GM19452 (cell line): ENCODE measurements around the gene KIF3A.
"Not testable (repeated sequence)": the region's sequence is repeated elsewhere in the genome, so short reads cannot be mapped to it uniquely, and the experiment has no call there.

Experiments
- ATAC-seq: cut with Tn5 transposase; IDR thresholded peaks from one replicate; pipeline ENCODE4 v1.9.1; 2021; ENCODE audit not compliant: unreplicated experiment

KIF3A gene

DNA sequence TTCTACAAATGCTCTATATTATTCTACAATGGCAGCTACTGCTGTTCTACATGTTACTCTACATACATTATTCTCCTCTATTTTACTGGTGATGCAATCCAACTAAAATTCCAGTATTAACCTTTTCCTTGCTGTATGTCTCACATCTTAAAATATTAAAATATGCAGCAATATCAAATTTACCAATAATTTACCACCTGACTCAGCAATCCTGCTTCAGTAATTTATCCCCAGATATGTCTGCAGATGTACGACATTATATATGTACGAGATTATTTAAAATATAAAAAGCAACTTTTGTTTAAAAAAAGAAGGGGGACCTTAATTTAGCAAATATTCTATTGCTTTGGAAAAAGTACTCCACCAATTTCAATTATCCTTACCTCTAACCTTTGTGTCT, 11.6 kb downstream of the KIF3A start:
- ATAC-seq, result no peak

- no peak for ATAC-seq
Measured at GRCh38 chr5:132718544-132719312, 18.6 kb downstream of the KIF3A start.

- no peak for ATAC-seq
Measured at GRCh38 chr5:132714456-132715307, 22.7 kb downstream of the KIF3A start.

DNA sequence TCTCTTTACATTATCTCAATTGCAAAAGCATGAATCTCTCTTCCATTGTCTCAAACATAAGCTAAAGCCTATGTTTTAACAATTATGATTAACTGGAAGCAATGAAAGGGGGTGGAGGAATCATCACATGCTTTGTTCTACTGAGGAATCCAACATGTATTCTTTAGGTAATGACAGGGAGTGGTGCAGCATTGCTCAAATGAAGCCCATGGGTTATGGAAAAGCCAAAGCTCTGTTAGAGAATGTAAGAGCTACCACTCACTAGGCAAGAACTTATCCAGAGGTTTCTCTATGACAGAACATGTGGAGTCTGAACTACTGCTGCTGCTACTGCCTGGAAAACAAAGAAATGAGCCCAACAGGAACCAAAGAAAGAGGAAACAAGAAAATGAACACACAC, 28.7 kb downstream of the KIF3A start:
- ATAC-seq, result no peak

GRCh38 chr5:132704875-132705274, 32.5 kb downstream of the KIF3A start:
- ATAC-seq, result no peak

DNA sequence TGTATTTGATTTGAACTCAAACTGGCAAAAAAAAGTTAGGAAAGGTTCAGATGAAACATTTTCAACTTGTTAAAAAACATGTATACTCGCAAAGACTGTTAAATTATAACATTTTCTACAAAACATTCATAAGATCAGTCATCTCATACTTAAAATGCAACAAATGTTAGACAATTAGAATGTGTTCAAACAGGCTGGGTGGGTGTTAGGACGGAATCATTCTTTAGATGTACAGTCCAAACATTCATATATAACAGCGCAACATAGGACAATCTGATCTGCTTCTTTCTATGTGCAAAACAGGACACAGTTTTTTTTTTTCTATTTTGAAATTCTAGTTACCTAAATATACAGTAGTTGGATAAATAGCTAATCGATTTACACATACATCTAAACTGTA, 41.4 kb downstream of the KIF3A start:
- ATAC-seq, result no peak

GRCh38 chr5:132692632-132692967, 44.7 kb downstream of the KIF3A start:
- ATAC-seq, result no peak

DNA sequence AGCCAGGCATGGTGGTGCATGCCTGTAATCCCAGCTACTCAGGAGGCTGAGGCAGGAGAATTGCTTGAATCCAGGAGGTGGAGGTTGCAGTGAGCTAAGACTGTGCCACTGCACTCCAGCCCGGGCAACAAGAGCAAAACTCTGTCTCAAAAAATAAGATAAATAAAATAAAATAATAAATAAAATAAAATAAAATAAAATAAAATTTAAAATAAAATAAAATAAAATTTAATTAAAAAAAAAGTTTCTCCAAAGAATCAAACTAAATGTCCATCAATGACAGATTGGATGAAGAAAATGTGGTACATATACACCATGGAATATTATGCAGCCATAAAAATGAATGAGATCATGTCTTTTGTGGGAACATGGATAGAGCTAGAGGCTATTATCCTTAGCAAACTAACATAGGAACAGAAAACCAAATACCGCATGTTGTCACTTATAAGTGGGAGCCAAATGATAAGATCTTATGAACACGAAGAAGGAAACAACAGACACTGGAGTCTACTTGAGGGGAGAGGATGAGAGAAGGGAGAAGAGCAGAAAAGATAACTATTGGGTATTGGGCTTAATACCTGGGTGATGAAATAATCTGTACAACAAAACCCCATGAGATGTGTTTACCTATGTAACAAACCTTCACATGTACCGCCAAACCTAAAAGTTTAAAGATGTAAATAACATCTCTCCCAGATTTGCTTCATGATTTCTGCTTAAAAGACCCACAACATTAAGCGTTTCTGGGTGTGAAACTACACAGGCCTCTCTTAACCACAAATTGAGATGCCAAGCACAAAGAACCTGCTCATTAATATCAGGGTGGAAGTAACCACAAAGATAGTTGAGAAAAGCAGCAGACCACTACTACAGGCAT, 45.4 kb downstream of the KIF3A start:
- not testable (repeated sequence) for ATAC-seq

- no peak for ATAC-seq
Measured at GRCh38 chr5:132690156-132690555, 47.2 kb downstream of the KIF3A start.

DNA sequence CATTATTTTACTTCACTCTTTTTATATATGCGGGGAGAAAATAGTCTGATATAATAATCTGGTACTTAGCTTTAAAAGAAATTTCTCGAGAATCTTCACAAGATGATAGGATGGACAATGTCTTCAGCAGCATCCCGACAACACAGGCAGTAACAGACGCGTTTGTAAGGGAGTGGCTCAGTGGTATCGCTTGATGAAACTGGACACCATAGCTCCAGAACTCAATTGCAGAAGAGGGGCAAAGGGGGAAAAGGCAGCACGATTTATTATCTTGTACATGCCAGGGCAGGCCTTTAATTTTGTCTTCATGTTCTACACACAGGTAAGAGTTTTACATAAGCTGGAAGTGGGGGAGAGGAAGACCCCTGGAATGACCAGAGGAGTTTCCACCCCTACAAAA, 47.8 kb downstream of the KIF3A start:
- no peak for ATAC-seq

DNA sequence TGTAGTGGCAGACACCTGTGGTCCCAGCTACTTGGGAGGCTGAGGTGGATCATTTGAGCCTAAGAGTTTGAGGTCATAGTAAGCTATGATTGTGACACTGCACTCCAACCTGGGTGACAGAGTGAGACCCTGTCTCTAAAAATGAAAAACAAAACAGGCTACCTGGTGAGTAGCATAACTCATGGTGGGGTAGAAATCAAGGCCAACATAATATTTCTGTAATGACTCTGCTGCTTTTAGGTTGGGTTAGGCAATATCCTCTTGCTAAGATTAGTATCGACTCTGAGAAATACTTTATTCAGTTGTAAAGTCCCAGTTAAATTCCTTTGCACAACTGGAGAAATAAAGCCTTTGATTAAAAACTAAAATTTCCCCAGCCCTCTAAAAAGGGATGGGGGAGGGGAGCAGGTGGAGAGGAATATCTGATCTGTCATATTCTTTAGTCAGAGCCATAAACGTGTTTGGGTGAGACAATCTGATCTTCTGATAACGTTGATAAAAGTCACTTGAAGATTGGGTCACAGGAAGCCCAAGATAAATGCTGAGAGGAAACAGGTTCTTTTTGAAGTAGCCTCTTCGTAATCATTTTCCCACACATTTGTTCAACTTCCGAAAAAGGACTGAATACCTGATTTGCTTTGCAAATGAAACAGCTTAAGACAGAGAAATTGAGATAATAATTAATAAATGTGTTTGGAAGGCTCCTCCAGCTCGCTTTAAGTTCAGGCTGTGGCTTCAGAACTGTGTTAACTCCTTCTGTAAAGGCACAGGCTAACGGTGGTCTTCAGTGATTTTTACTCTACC, 48.6 kb downstream of the KIF3A start:
- no peak for ATAC-seq

- no peak for ATAC-seq
Measured at GRCh38 chr5:132687995-132688394, 49.4 kb downstream of the KIF3A start.

DNA sequence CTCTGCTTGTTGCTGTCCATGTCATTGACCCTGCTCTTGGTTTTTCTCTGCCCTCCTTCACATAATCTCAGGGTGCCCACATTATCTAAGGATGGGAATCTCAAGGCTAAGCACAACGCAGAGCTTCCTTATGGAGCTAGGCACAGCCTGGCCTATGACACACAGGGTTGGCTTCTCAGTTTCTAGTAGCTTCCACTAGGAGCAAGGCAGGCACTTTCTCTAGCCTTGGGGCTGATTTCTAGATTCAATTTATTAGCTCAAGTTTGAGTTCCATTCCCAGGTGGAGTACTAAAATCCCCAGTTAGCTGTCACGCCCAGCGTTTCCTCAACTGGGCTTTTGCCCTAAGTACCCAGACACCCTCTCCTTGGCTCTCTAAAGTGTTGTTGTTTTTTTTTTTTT, 51.2 kb downstream of the KIF3A start:
- ATAC-seq, result no peak

DNA sequence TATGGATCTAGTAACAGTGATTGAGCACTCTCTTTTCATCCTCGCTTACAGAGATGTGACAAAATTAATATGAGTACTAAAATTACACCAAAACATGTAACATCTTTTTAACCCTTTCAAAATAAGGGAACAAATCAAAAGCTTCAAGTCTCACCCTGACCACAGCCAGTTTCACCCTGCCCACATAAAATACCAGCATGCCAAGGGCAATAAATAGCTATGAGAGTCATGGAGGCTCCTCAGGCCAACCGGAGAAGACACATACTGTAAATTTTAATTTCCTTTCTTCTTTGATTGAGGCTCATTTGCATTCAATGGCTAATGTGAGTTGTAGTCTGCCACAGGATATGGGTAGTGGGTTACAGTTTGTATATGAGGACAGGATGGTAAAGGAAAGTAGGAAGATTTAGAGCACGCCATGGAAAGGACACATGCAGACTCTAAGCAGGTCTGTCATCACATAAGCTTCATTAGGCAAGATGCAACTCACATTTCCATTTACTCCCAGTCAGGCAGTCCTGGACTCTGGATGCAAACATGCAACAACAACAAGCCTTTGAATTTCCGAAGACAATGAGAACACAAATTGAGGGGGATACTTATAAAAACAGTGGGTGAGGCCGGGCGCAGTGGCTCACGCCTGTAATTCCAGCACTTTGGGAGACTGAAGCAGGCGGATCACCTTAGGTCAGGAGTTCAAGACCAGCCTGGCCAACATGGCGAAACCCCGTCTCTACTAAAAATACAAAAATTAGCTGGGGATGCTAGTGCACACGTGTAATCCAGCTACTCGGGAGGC, 52.2 kb downstream of the KIF3A start:
- ATAC-seq, result no peak

- no peak for ATAC-seq
Measured at GRCh38 chr5:132684491-132684890, 52.9 kb downstream of the KIF3A start.

- ATAC-seq, result no peak
Measured at GRCh38 chr5:132681983-132682382, 55.4 kb downstream of the KIF3A start.

DNA sequence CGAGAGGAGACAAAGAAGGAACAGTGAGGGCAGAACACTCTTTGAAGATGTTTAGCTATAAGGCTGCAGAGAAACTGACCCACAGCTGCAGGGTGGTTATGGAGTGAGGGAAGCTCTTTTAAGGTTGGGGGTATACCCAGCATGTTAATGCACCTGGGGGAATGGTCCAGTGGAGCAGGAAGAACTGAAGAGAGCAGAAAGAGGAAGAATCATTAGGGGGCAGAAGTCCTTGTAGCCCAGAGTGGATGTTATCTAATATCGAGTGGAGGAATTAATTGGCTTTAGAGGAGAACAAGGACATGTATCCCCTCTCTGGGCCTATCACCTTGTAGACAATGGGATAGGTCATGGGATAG, 55.9 kb downstream of the KIF3A start:
- ATAC-seq, result no peak

DNA sequence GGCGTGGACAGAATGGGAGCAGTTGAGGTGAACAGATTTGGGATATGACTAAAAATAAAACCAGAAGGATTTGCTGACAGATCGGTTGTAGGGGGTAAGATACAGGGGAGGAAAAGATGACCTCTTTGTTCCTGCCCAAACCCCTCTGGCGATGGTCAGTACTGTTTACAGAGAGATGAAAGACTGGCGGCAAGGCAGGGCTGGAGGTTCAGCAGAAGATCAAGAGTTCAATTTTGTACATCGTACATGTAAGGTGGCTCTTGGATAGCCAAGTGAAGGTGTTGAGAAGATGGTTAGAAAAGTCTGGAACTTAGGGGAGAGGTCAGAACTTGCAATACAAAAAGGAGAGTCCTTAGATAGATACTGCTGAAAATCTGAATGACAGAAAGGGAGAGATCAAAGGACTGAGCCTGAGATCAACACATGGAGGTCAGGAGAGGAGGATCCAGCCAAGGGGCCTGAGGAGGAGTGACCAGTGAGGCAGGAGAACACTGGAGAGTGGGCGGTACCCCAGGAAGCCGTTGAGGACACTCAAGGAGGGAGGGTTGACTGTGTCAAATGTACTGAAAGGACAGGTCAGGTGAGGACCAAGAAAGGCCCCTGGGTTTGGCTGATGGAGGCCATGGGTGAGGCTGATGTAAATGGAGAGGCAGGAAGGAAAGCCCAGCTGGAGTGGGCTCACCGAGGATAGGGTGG, 56.4 kb downstream of the KIF3A start:
- no peak for ATAC-seq

DNA sequence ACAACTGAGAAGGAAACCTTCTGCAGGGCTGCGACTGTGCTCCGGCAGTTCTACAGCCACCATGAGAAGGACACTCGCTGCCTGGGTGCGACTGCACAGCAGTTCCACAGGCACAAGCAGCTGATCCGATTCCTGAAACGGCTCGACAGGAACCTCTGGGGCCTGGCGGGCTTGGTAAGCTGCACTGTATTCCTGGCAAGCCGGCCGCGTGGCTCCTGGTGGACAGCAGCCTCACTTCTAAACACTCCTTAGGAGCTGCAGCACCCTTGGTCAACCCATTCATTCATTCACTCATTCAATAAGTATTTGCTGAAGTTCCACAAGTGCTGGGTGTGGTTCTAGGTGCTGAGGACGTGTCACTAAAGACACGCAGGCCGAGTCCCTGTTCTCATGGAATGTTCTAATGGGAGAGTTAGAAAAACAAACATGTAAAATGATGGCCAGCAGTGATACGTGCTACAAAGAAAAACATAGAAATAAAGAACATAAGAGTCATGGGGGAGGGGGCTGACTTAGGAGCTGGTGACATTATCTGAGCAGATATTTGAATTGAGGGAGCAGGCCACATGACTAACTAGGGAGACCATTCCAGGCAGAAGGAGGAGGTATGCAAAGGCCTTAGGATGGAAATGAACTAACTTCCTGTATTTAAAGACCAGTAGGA, 57.5 kb downstream of the KIF3A start:
- ATAC-seq, result no peak
